ENCODE data around the gene TBC1D5.

TBC1D5 gene

DNA sequence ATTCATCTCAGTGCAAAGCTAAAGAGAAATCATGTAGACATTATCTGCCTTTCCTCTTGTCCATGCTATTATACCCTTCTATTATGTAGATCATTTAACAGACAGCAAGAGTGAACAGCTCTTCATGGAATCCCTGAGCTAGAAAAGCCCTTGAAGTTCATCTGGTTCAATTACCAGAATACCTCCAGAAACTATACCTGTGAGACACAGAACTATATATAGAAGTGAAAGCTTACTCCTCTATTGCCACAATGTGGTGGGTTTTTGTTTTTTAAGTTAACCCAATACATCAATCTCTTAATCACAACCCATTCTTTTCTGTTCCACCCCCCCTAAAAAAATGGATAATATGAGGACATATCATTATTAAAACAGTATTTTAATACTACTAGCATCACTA, 510.0 kb downstream of the TBC1D5 start:
- TF ChIP-seq TAF1 (IDR thresholded peaks at IDR 0.05; ENCODE audit: borderline replicate concordance, insufficient read depth, low read length) (no peak), POLR2AphosphoS5 (IDR thresholded peaks at IDR 0.05; ENCODE audit: low read depth, low read length) (no peak), FOXP2 (optimal IDR thresholded peaks at IDR 0.05; ENCODE audit: borderline replicate concordance, extremely low read depth, extremely low read length, insufficient read depth) (no peak), SIN3A (IDR thresholded peaks at IDR 0.05; ENCODE audit: borderline replicate concordance, insufficient read depth, low read length) (no peak)
- TF ChIP-seq, protein P1, sequence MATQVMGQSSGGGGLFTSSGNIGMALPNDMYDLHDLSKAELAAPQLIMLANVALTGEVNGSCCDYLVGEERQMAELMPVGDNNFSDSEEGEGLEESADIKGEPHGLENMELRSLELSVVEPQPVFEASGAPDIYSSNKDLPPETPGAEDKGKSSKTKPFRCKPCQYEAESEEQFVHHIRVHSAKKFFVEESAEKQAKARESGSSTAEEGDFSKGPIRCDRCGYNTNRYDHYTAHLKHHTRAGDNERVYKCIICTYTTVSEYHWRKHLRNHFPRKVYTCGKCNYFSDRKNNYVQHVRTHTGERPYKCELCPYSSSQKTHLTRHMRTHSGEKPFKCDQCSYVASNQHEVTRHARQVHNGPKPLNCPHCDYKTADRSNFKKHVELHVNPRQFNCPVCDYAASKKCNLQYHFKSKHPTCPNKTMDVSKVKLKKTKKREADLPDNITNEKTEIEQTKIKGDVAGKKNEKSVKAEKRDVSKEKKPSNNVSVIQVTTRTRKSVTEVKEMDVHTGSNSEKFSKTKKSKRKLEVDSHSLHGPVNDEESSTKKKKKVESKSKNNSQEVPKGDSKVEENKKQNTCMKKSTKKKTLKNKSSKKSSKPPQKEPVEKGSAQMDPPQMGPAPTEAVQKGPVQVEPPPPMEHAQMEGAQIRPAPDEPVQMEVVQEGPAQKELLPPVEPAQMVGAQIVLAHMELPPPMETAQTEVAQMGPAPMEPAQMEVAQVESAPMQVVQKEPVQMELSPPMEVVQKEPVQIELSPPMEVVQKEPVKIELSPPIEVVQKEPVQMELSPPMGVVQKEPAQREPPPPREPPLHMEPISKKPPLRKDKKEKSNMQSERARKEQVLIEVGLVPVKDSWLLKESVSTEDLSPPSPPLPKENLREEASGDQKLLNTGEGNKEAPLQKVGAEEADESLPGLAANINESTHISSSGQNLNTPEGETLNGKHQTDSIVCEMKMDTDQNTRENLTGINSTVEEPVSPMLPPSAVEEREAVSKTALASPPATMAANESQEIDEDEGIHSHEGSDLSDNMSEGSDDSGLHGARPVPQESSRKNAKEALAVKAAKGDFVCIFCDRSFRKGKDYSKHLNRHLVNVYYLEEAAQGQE (IDR thresholded peaks at IDR 0.05; ENCODE audit: insufficient read depth in 1 of 2, low read depth in 2 of 2, low read length in 2 of 2) = no peak

DNA sequence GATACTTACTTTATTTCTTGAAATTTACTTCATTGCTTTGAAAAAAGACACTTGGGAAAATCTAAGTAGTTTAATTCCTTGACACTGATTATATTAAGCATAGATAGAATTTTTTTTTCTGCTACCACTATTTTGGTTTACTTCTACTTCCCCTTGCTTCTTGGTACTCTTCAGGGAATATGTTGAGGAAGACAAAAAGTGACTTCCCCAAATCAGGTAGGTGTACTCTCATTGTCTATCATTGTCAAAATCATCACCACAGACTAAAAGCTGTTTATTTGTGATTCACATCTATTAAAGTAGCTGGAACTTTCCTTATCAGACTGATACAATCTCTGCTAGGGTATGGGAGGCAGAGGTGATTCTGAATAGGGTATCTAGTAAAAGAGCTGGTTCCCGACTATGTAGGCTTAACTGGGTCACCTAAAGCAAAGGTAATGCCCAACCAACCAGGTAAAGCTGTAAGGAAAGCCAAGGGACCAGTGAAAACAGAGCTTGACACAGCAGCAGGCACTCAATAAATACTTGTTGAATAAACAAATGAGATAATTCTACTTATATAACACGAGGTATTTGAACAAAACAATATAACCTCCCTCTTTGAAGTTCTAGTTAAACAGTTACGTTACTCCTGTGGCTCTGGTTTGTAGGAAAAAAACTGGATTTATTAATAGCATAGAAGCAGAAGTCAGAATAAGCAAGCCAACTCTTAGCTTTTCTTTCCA, 510.7 kb downstream of the TBC1D5 start:
- no peak for TF ChIP-seq POLR2AphosphoS5 (IDR thresholded peaks at IDR 0.05; ENCODE audit: low read depth, low read length)
- TF ChIP-seq, protein P1 (IDR thresholded peaks at IDR 0.05; ENCODE audit: insufficient read depth in 1 of 2, low read depth in 2 of 2, low read length in 2 of 2) = no peak
- TF ChIP-seq TAF1 (IDR thresholded peaks at IDR 0.05; ENCODE audit: borderline replicate concordance, insufficient read depth, low read length) = no peak

DNA sequence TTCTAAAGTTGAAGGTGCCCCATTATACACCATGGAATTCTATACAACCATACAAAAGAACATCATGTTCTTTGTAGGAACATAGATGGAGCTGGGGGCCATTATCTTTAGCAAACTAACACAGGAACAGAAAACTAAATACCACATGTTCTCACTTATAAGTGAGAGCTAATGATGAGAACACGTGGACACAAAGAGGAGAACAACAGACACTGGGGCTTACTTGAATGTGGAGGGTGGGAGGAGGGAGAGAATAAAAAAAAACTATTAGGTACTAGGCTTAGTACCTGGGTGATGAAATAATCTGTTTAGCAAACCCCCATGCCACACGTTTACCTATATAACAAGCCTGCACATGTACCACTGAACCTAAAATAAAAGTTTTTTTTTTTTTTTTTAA, 515.0 kb downstream of the TBC1D5 start:
- TF ChIP-seq POLR2AphosphoS5 (IDR thresholded peaks at IDR 0.05; ENCODE audit: low read depth, low read length) (no peak), FOXP2 (optimal IDR thresholded peaks at IDR 0.05; ENCODE audit: borderline replicate concordance, extremely low read depth, extremely low read length, insufficient read depth) (no peak), TAF1 (IDR thresholded peaks at IDR 0.05; ENCODE audit: borderline replicate concordance, insufficient read depth, low read length) (no peak), SIN3A (IDR thresholded peaks at IDR 0.05; ENCODE audit: borderline replicate concordance, insufficient read depth, low read length) (no peak)
- TF ChIP-seq, protein P1 (IDR thresholded peaks at IDR 0.05; ENCODE audit: insufficient read depth in 1 of 2, low read depth in 2 of 2, low read length in 2 of 2) = no peak

DNA sequence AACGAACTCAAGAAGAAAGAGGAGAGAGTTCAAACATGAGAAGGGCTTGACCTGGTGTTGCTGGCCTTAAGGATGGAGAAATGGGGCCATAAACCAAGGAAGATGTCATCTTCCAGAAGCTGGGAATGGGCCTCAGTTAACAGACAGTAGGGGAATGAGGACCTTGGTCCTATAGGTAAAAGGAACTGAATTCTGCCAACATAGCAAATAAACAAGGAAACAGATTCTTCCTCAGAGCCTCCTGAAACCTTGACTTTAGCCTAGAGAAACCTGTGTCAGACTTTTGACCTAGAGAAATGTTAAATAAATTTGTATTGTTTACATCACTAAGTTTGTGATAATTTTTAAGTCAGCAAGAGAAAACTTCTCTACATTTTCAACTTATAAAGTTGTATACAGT, 520.9 kb downstream of the TBC1D5 start:
- no peak for TF ChIP-seq FOXP2 (optimal IDR thresholded peaks at IDR 0.05; ENCODE audit: borderline replicate concordance, extremely low read depth, extremely low read length, insufficient read depth)
- no peak for TF ChIP-seq TAF1 (IDR thresholded peaks at IDR 0.05; ENCODE audit: borderline replicate concordance, insufficient read depth, low read length)
- no peak for TF ChIP-seq SIN3A (IDR thresholded peaks at IDR 0.05; ENCODE audit: borderline replicate concordance, insufficient read depth, low read length)
- TF ChIP-seq, protein P1 (IDR thresholded peaks at IDR 0.05; ENCODE audit: insufficient read depth in 1 of 2, low read depth in 2 of 2, low read length in 2 of 2) = no peak
- TF ChIP-seq POLR2AphosphoS5 (IDR thresholded peaks at IDR 0.05; ENCODE audit: low read depth, low read length) = no peak

DNA sequence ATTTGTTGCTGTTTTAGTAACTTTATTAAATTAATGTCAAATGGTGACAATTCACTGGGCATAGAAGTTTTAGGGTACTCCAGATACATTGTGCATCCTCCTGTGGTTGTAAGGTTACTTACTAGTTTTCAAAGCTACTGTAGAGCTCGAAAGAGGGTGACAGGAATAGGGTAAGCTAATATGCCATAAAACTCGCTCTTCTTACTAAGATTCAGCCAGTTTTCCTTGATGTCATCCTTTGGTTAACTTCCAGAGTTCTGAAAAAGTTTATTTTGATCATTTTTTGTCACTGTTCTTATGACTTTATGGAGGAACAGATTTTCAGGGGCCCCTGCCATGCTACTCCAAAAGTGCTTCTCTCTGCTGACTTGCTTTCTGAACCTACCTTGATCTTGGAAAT, 522.8 kb downstream of the TBC1D5 start:
- no peak for TF ChIP-seq TAF1 (IDR thresholded peaks at IDR 0.05; ENCODE audit: borderline replicate concordance, insufficient read depth, low read length)
- TF ChIP-seq, protein P1 (IDR thresholded peaks at IDR 0.05; ENCODE audit: insufficient read depth in 1 of 2, low read depth in 2 of 2, low read length in 2 of 2) = no peak
- no peak for TF ChIP-seq SIN3A (IDR thresholded peaks at IDR 0.05; ENCODE audit: borderline replicate concordance, insufficient read depth, low read length)
- TF ChIP-seq FOXP2 (optimal IDR thresholded peaks at IDR 0.05; ENCODE audit: borderline replicate concordance, extremely low read depth, extremely low read length, insufficient read depth) = no peak
- no peak for TF ChIP-seq POLR2AphosphoS5 (IDR thresholded peaks at IDR 0.05; ENCODE audit: low read depth, low read length)

All from PFSK-1 (cell line).